ENCODE data around the gene MYD88. TPM values are rescaled to one million over a fixed set of nuclear protein-coding genes. Genes with fewer than 3 reads are reported as not detected.

The MYD88 gene
- total and polyA plus RNA-seq, 4 experiments from 2014 or later, result 50.5 to 129 (median 80.8) TPM

GRCh38 chr3:38143511-38143910 lies 5.0 kb downstream of the MYD88 start:
- Mint-ChIP-seq H3K27me3 (no peaks in the 10 kb centered on the region), H3K36me3 (peaks cover 15 to 45% of the 10 kb centered on the region in 2 donors), H3K27ac (peak overlapping the region in 1 of 7 donors; percentile 32), H3K4me1 (peaks cover 21 to 41% (median 28%) of the 10 kb centered on the region in 4 donors), H3K4me3 (no peak overlapping the region), H3K9me3 (peaks cover 0 to 27% (median 22%) of the 10 kb centered on the region in 8 donors)
- DNase-seq, result no peak
- Histone ChIP-seq H3K4me3 (ENCODE audit: low read length in 2 of 2) (no peak overlapping the region), H3K36me3 (ENCODE audit: insufficient read depth, low read length) (peaks cover 13% of the 10 kb centered on the region), H3K4me1 (ENCODE audit: insufficient read depth, low read length) (peaks cover 23% of the 10 kb centered on the region), H3K27ac (ENCODE audit: low read depth, low read length) (no peak overlapping the region), H3K27me3 (ENCODE audit: insufficient read depth, low read length) (no peaks in the 10 kb centered on the region), H3K9me3 (ENCODE audit: control insufficient read depth in 1 of 2, low read length in 2 of 2) (peaks cover 0 to 17% of the 10 kb centered on the region in 2 donors)
- CTCF ChIA-PET (ENCODE audit: partially characterized antibody), result no interaction called here
- POLR2A ChIA-PET (ENCODE audit: partially characterized antibody), result interaction anchor here (1.2 to 8.4 kb wide), 2 partner anchors 22 to 35 kb away, joined by 3 to 255 read pairs; partner anchors contain the start of gene OXSR1
- intact Hi-C loops (cut with micrococcal nuclease), result no loop called here

- Mint-ChIP-seq H3K9me3 (peaks cover 0 to 27% (median 22%) of the 10 kb centered on the region in 8 donors), H3K36me3 (peaks cover 11 to 21% of the 10 kb centered on the region in 2 donors), H3K4me1 (peaks cover 12 to 33% (median 19%) of the 10 kb centered on the region in 4 donors), H3K27ac (no peak overlapping the region), H3K4me3 (no peak overlapping the region), H3K27me3 (no peaks in the 10 kb centered on the region)
- Histone ChIP-seq H3K4me3 (ENCODE audit: low read length in 2 of 2) (no peak overlapping the region), H3K27ac (ENCODE audit: low read depth, low read length) (no peak overlapping the region), H3K4me1 (ENCODE audit: insufficient read depth, low read length) (peaks cover 9% of the 10 kb centered on the region), H3K36me3 (ENCODE audit: insufficient read depth, low read length) (peaks cover 7% of the 10 kb centered on the region), H3K27me3 (ENCODE audit: insufficient read depth, low read length) (no peaks in the 10 kb centered on the region), H3K9me3 (ENCODE audit: control insufficient read depth in 1 of 2, low read length in 2 of 2) (peaks cover 0 to 17% of the 10 kb centered on the region in 2 donors)
- ChIA-PET CTCF (ENCODE audit: partially characterized antibody) (no interaction called here), POLR2A (ENCODE audit: partially characterized antibody) (interaction anchor here (0.7 kb wide), 1 partner anchor 36 kb away, joined by 3 read pairs; no protein-coding TSS in a partner anchor)
- intact Hi-C loops (cut with micrococcal nuclease), result no loop called here
- no peak for DNase-seq
These were observed 8.0 kb downstream of the MYD88 start for GRCh38 chr3:38146504-38146903.

GRCh38 chr3:38147421-38147820 lies 9.0 kb downstream of the MYD88 start:
- H3K27ac Mint-ChIP-seq, result no peak overlapping the region
- no peak for DNase-seq
- Histone ChIP-seq H3K27me3 (ENCODE audit: insufficient read depth, low read length) (no peaks in the 10 kb centered on the region), H3K4me3 (ENCODE audit: low read length in 2 of 2) (no peak overlapping the region), H3K9me3 (ENCODE audit: control insufficient read depth in 1 of 2, low read length in 2 of 2) (peaks cover 0 to 17% of the 10 kb centered on the region in 2 donors), H3K4me1 (ENCODE audit: insufficient read depth, low read length) (peaks cover 19% of the 10 kb centered on the region), H3K27ac (ENCODE audit: low read depth, low read length) (no peak overlapping the region), H3K36me3 (ENCODE audit: insufficient read depth, low read length) (no peaks in the 10 kb centered on the region)
- H3K4me3 Mint-ChIP-seq, result no peak overlapping the region
- H3K36me3 Mint-ChIP-seq, result peaks cover 4 to 12% of the 10 kb centered on the region in 2 donors
- H3K27me3 Mint-ChIP-seq, result no peaks in the 10 kb centered on the region
- CTCF ChIA-PET (ENCODE audit: partially characterized antibody), result no interaction called here
- H3K4me1 Mint-ChIP-seq, result peaks cover 17 to 32% (median 24%) of the 10 kb centered on the region in 4 donors
- intact Hi-C loops (cut with micrococcal nuclease), result no loop called here
- H3K9me3 Mint-ChIP-seq, result peaks cover 0 to 27% (median 22%) of the 10 kb centered on the region in 8 donors
- POLR2A ChIA-PET (ENCODE audit: partially characterized antibody), result interaction anchor here (1.2 to 1.6 kb wide), 2 partner anchors 8 to 10 kb away, joined by 4 to 8 read pairs; partner anchors contain the start of gene ACAA1

- Histone ChIP-seq H3K27ac (ENCODE audit: low read depth, low read length) (no peak overlapping the region), H3K4me3 (ENCODE audit: low read length in 2 of 2) (no peak overlapping the region), H3K27me3 (ENCODE audit: insufficient read depth, low read length) (no peaks in the 10 kb centered on the region), H3K9me3 (ENCODE audit: control insufficient read depth in 1 of 2, low read length in 2 of 2) (peaks cover 0 to 17% of the 10 kb centered on the region in 2 donors), H3K4me1 (ENCODE audit: insufficient read depth, low read length) (peaks cover 23% of the 10 kb centered on the region), H3K36me3 (ENCODE audit: insufficient read depth, low read length) (no peaks in the 10 kb centered on the region)
- CTCF ChIA-PET (ENCODE audit: partially characterized antibody), result no interaction called here
- no peak for DNase-seq
- Mint-ChIP-seq H3K36me3 (peaks cover 4 to 9% of the 10 kb centered on the region in 2 donors), H3K9me3 (peaks cover 0 to 27% (median 22%) of the 10 kb centered on the region in 8 donors), H3K27me3 (no peaks in the 10 kb centered on the region), H3K4me1 (peaks cover 19 to 35% (median 25%) of the 10 kb centered on the region in 4 donors), H3K27ac (peak overlapping the region in 1 of 7 donors; percentile 29), H3K4me3 (no peak overlapping the region)
- POLR2A ChIA-PET (ENCODE audit: partially characterized antibody), result interaction anchor here (1.2 to 1.8 kb wide), 4 partner anchors 9 to 16 kb away, joined by 4 to 8 read pairs (median 8); partner anchors contain the start of genes ACAA1 and MYD88
- intact Hi-C loops (cut with micrococcal nuclease), result no loop called here
These were observed 9.9 kb downstream of the MYD88 start for GRCh38 chr3:38148311-38148882.

GRCh38 chr3:38149708-38150107 lies 11.2 kb downstream of the MYD88 start:
- Histone ChIP-seq H3K27ac (ENCODE audit: low read depth, low read length) (no peak overlapping the region), H3K4me3 (ENCODE audit: low read length in 2 of 2) (no peak overlapping the region), H3K27me3 (ENCODE audit: insufficient read depth, low read length) (no peaks in the 10 kb centered on the region), H3K4me1 (ENCODE audit: insufficient read depth, low read length) (peaks cover 23% of the 10 kb centered on the region), H3K36me3 (ENCODE audit: insufficient read depth, low read length) (no peaks in the 10 kb centered on the region), H3K9me3 (ENCODE audit: control insufficient read depth in 1 of 2, low read length in 2 of 2) (peaks cover 0 to 17% of the 10 kb centered on the region in 2 donors)
- DNase-seq, result no peak
- Mint-ChIP-seq H3K4me1 (peaks cover 19 to 35% (median 25%) of the 10 kb centered on the region in 4 donors), H3K27me3 (no peaks in the 10 kb centered on the region), H3K4me3 (no peak overlapping the region), H3K27ac (peak overlapping the region in 5 of 7 donors; percentile 44 to 92 (median 72)), H3K9me3 (peaks cover 0 to 27% (median 22%) of the 10 kb centered on the region in 8 donors), H3K36me3 (peaks cover 4 to 5% of the 10 kb centered on the region in 2 donors)
- ChIA-PET POLR2A (ENCODE audit: partially characterized antibody) (interaction anchor here (1.7 to 1.8 kb wide), 2 partner anchors 11 to 15 kb away, joined by 7 to 8 read pairs; partner anchors contain the start of gene MYD88), CTCF (ENCODE audit: partially characterized antibody) (no interaction called here)
- intact Hi-C loops (cut with micrococcal nuclease), result no loop called here

GRCh38 chr3:38150780-38151528 lies 12.5 kb downstream of the MYD88 start:
- Mint-ChIP-seq H3K27ac (peak overlapping the region; percentile 78 to 95 (median 92)), H3K4me1 (peaks cover 19 to 35% (median 25%) of the 10 kb centered on the region in 4 donors), H3K36me3 (peaks cover 4 to 5% of the 10 kb centered on the region in 2 donors), H3K4me3 (peak overlapping the region in 2 of 8 donors; percentile 34 to 38), H3K9me3 (peaks cover 0 to 22% (median 15%) of the 10 kb centered on the region in 8 donors), H3K27me3 (no peaks in the 10 kb centered on the region)
- ChIA-PET CTCF (ENCODE audit: partially characterized antibody) (interaction anchor here (1.0 kb wide), 1 partner anchor 112 kb away, joined by 3 read pairs; the partner anchor contains the start of gene DLEC1), POLR2A (ENCODE audit: partially characterized antibody) (interaction anchor here (3.7 to 4.7 kb wide), 2 partner anchors 13 to 14 kb away, joined by 30 to 45 read pairs; partner anchors contain the start of genes ACAA1, MYD88 and OXSR1)
- intact Hi-C loops (cut with micrococcal nuclease), result no loop called here
- H3K27ac ChIP-seq (ENCODE audit: low read depth, low read length), result peak overlapping the region; percentile 7
- peaks cover 23% of the 10 kb centered on the region for H3K4me1 ChIP-seq (ENCODE audit: insufficient read depth, low read length)
- H3K36me3 ChIP-seq (ENCODE audit: insufficient read depth, low read length), result no peaks in the 10 kb centered on the region
- peaks cover 0 to 16% of the 10 kb centered on the region in 2 donors for H3K9me3 ChIP-seq (ENCODE audit: control insufficient read depth in 1 of 2, low read length in 2 of 2)
- no peak overlapping the region for H3K4me3 ChIP-seq (ENCODE audit: low read length in 2 of 2)
- no peak for DNase-seq
- H3K27me3 ChIP-seq (ENCODE audit: insufficient read depth, low read length), result no peaks in the 10 kb centered on the region

Measured in CD4-positive, alpha-beta memory T cell (primary cell).